ENCODE measurements around the gene USP13. TPM values are rescaled to one million over a fixed set of nuclear protein-coding genes. Genes with fewer than 3 reads are reported as not detected.
A peak's percentile ranks its signal among the peaks of the same experiment; 100 is the strongest.

The USP13 gene
- total and polyA plus RNA-seq, 4 donors, result 4.3 to 25.2 (median 10.4) TPM

DNA sequence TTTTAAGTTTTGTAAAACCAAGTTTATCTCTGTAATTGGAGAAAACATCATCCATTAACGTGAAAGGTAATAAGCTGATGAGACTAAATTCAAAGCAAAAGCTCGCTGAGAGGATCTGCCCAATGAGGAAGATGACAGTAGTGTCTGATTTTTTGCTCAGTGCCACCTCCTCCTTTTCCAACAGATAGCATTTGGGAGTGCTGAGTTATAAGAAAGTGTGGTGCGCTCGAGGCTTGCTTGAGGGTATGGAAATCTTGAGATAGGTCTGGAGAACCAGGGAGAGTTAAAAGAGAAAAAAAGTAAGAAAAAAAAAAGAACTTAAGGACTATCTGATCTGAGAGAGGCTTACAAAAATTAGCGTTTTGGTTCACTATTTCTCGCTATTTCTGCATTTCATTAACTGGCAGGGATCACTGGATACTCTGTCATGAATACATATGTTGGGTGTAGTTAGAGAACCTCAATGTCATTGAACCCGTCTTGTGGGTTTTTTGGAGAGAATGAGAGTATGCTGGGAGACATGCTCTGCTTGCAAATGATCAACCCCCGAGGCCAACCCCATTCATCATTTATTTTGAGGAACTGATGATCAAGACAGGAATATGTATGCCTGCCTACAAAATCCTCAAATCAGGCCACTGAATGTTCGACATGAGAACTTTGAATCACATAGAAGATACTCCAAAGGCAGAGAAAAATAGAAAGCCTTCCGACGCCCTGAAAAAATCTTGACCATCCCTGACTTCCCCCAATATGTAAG is 973 bp upstream of the USP13 start:
- WGBS, 2 donors, result 46 to 50% methylated on average over 11 of the region's 11 CpGs
- H3K9ac ChIP-seq (ENCODE audit: insufficient read depth in 1 of 2, low read length in 2 of 2), result peak overlapping the region in 1 of 2 donors; percentile 85
- no peak for DNase-seq

DNA sequence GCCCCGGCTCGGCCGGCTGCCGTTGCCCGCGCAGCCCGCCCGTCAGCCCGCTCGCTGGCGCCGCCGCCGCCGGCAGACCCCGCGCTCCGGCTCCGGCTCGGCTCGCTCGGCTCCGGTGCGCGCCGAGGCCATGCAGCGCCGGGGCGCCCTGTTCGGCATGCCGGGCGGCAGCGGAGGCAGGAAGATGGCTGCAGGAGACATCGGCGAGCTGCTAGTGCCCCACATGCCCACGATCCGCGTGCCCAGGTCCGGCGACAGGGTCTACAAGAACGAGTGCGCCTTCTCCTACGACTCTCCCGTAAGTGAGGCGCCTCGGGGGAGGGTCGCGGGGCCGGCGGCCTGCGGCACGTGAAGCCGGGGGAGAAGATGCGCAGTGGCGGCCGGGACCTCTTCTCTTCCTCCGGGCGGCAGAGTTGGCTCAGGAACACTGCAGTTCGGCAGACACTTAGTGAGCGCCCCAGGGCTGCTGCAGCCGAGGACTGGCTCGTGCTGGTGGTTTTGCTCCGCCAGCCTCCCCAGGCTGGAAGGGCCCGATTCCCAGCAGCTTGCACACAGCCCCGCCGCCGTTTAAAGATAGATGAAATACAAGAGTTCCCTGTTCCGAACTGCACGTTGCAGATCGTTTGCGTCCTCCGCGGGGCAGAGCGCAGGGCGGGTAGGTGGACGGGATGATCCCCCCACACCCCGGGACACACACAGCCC is 407 bp downstream of the USP13 start:
- Histone ChIP-seq H3K4me3 (peak overlapping the region; percentile 84), H3K36me3 (ENCODE audit: control insufficient read depth in 4 of 4, insufficient read depth in 4 of 4, low read length in 4 of 4) (no peaks in the 10 kb centered on the region), H3K9ac (ENCODE audit: insufficient read depth in 1 of 2, low read length in 2 of 2) (peak overlapping the region; percentile 76 to 84), H3K27ac (ENCODE audit: low read depth in 1 of 2, low read length in 1 of 2) (peak overlapping the region; percentile 93 to 95), H3K27me3 (ENCODE audit: control insufficient read depth in 3 of 3, insufficient read depth in 3 of 3, low read length in 2 of 3) (no peaks in the 10 kb centered on the region), H3K4me1 (ENCODE audit: control insufficient read depth in 5 of 5, insufficient read depth in 5 of 5, low read length in 5 of 5) (peaks cover 0 to 10% (median 6%) of the 10 kb centered on the region in 5 donors), H3K9me3 (ENCODE audit: control insufficient read depth in 4 of 4, insufficient read depth in 3 of 4, low read length in 3 of 4) (no peaks in the 10 kb centered on the region)
- 0% methylated on average over 72 to 77 of the region's 77 CpGs for WGBS, 2 donors
- TF ChIP-seq, protein P1, sequence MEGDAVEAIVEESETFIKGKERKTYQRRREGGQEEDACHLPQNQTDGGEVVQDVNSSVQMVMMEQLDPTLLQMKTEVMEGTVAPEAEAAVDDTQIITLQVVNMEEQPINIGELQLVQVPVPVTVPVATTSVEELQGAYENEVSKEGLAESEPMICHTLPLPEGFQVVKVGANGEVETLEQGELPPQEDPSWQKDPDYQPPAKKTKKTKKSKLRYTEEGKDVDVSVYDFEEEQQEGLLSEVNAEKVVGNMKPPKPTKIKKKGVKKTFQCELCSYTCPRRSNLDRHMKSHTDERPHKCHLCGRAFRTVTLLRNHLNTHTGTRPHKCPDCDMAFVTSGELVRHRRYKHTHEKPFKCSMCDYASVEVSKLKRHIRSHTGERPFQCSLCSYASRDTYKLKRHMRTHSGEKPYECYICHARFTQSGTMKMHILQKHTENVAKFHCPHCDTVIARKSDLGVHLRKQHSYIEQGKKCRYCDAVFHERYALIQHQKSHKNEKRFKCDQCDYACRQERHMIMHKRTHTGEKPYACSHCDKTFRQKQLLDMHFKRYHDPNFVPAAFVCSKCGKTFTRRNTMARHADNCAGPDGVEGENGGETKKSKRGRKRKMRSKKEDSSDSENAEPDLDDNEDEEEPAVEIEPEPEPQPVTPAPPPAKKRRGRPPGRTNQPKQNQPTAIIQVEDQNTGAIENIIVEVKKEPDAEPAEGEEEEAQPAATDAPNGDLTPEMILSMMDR (IDR thresholded peaks at IDR 0.05; ENCODE audit: control extremely low read depth, extremely low read depth), result no peak
- peak; percentile 75 for ATAC-seq (ENCODE audit: insufficient read depth, low FRiP score)
- DNase-seq, result peak; percentile 85 to 88 (median 87)

More for the DNA sequence above, 973 bp upstream of the USP13 start:
- peak overlapping the region; percentile 86 to 93 for H3K27ac ChIP-seq (ENCODE audit: low read depth in 1 of 2, low read length in 1 of 2)
- H3K4me3 ChIP-seq, result no peak overlapping the region
- peaks cover 0 to 10% (median 4%) of the 10 kb centered on the region in 5 donors for H3K4me1 ChIP-seq (ENCODE audit: control insufficient read depth in 5 of 5, insufficient read depth in 5 of 5, low read length in 5 of 5)
- H3K36me3 ChIP-seq (ENCODE audit: control insufficient read depth in 4 of 4, insufficient read depth in 4 of 4, low read length in 4 of 4), result no peaks in the 10 kb centered on the region
- TF ChIP-seq, protein P1 (IDR thresholded peaks at IDR 0.05; ENCODE audit: control extremely low read depth, extremely low read depth), result no peak
- H3K27me3 ChIP-seq (ENCODE audit: control insufficient read depth in 3 of 3, insufficient read depth in 3 of 3, low read length in 2 of 3), result no peaks in the 10 kb centered on the region
- ATAC-seq (ENCODE audit: insufficient read depth, low FRiP score), result no peak
- H3K9me3 ChIP-seq (ENCODE audit: control insufficient read depth in 4 of 4, insufficient read depth in 3 of 4, low read length in 3 of 4), result no peaks in the 10 kb centered on the region

DNA sequence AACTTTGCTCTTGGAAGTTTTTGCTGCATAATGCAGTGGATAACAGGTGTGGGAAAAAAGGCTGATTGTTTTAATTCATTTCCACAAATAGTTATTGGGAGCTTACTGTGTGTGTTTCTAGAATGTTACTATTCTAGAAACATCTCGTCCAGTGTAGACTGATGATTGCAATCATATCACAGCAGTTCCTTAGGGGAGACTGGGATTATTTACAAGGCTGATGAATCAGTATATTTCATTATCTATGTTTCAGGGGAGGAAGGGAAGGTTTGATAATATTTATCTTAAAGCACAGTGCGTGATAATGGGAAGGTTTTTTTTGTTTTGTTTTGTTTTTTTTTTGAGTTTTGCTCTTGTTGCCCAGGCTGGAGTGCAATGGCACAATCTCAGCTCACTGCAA is 2.4 kb downstream of the USP13 start:
- TF ChIP-seq, protein P1 (IDR thresholded peaks at IDR 0.05; ENCODE audit: control extremely low read depth, extremely low read depth), result no peak
- H3K4me3 ChIP-seq, result no peak overlapping the region
- H3K9me3 ChIP-seq (ENCODE audit: control insufficient read depth in 4 of 4, insufficient read depth in 3 of 4, low read length in 3 of 4), result no peaks in the 10 kb centered on the region
- H3K9ac ChIP-seq (ENCODE audit: insufficient read depth in 1 of 2, low read length in 2 of 2), result no peak overlapping the region
- H3K27ac ChIP-seq (ENCODE audit: low read depth in 1 of 2, low read length in 1 of 2), result peak overlapping the region in 1 of 2 donors; percentile 79
- no peaks in the 10 kb centered on the region for H3K27me3 ChIP-seq (ENCODE audit: control insufficient read depth in 3 of 3, insufficient read depth in 3 of 3, low read length in 2 of 3)
- ATAC-seq (ENCODE audit: insufficient read depth, low FRiP score) (no peak), DNase-seq (no peak)
- H3K36me3 ChIP-seq (ENCODE audit: control insufficient read depth in 4 of 4, insufficient read depth in 4 of 4, low read length in 4 of 4), result no peaks in the 10 kb centered on the region
- H3K4me1 ChIP-seq (ENCODE audit: control insufficient read depth in 5 of 5, insufficient read depth in 5 of 5, low read length in 5 of 5), result peaks cover 0 to 10% (median 8%) of the 10 kb centered on the region in 5 donors
- WGBS, 2 donors, result 73 to 87% methylated on average over 2 of the region's 2 CpGs
